ENCODE measurements around the gene USP7. TPM values are rescaled to one million over a fixed set of nuclear protein-coding genes. Genes with fewer than 3 reads are reported as not detected.

Gene USP7
- polyA plus RNA-seq, 4 donors, result 103 to 143 (median 122) TPM

DNA sequence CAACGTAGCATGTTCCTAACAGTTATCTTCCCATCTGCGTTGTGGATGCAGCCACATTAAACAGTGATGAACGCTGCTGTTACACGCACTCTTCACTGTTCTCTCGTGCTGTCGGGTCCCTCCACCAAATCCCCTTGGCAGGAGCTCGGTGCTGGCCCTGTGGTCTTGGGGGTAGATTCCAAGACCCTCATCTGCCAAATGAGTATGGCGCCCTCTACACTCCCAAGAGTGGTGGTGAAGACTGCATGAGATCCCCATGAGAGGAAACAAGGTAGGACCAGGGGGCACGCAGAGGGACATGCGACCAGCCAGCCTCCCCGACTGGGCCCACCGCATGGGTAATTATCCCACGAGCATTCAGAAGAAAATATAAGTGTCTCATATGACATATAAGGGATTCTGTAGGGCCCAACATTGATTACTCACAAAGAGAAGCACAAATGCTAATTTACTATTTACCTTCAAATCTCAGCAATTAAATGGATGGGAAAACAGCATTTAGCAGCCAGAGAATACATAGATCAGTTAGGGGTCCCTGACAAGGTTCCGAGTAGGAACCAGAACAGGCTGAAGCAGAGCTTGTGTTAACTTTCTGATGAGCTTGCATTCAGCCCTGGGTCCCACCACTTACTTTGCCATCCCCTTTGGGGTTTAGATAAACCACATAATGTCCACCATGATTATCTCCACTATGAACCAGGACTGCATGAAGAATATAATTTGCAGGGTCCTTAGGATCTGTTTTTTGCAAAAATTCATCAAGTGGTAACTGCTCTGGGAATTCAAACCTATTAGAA is 57.7 kb downstream of the USP7 start:
- no peak for DNase-seq (ENCODE audit: low read depth in 4 of 4, low spot score in 2 of 4)

- no peak for DNase-seq (ENCODE audit: low read depth in 4 of 4, low spot score in 2 of 4)
Observed at GRCh38 chr16:8905168-8905762, 58.4 kb downstream of the USP7 start.

- DNase-seq (ENCODE audit: low read depth in 4 of 4, low spot score in 2 of 4), result no peak
Observed at GRCh38 chr16:8904018-8904430, 59.7 kb downstream of the USP7 start.

DNA sequence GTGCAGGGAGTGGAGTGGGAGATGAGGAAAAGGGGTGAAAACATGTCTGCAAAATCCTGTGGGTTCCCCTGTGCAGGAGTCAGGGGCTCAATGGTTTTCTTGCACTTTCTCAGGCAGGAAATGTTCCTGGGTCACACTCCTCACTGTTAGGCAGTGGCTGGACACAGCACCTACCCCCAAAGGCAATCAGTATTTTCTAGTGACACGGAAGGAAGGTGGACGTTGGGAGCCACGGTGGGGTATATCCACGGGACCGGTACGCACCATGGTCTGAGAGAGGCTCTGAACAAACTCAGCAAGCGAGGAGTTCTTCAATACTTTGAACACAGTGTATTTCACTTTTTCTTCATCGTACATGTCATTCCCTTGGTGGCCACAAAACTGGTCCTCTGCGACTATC is 60.7 kb downstream of the USP7 start:
- no peak for DNase-seq (ENCODE audit: low read depth in 4 of 4, low spot score in 2 of 4)

DNA sequence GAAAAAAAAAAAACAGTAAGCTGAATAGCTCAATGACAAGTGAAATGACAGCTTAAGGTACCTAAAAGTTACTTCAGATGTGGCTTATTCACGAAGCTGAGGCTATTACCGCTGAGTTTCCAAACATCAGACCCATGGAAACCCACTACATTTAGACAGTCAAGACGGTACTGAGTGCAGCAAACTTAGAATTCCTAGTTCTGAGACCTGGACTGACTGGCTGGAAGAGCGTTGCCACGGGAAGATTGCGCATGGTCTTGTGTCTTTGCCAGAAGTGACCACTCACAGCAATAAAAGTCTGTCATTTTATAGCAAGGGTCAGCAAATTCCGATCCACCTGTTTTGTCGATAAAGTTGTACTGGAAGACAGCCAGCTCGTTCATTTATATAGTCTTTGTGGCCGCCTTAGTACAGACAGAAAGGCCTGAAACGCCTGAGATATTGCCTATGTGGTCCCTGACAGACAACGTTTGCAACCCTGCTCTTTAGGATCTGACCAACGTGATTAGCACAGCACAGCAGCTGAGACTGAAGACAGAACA is 62.3 kb downstream of the USP7 start:
- DNase-seq (ENCODE audit: low read depth in 4 of 4, low spot score in 2 of 4), result no peak

GRCh38 chr16:8900343-8900742 is 63.4 kb downstream of the USP7 start:
- DNase-seq (ENCODE audit: low read depth in 4 of 4, low spot score in 2 of 4), result no peak

GRCh38 chr16:8899709-8900317 is 63.9 kb downstream of the USP7 start:
- DNase-seq (ENCODE audit: low read depth in 4 of 4, low spot score in 2 of 4), result no peak

- no peak for DNase-seq (ENCODE audit: low read depth in 4 of 4, low spot score in 2 of 4)
Observed at GRCh38 chr16:8898660-8899318, 64.9 kb downstream of the USP7 start.

DNA sequence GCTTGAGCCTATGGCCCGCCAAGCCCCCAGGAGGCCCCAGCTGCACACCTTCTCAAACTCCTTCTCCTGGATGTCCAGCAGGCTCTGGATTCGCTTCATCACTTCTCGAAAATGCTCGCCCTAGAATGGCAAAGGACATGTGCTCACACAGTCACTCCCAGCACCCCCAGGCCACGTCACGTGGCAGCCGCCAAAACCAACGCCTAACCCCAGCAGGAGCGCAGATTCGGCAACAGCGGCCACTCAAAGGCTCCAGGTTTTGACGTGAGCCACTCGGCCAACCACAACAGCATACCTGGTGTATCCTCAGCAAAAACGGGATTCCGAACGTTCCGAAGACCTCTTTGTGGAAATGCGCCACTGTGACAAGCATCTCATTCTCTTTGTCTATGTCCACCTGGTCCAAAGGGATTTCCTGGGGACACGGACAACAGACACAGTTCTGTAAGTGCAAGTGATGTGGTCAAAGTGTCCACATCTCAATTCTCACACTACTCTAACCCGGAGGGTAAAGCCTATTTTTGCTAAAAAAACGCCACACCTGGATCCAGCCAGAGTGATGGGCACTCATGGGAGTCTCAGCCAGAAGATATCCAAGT is 68.9 kb downstream of the USP7 start:
- DNase-seq (ENCODE audit: low read depth in 4 of 4, low spot score in 2 of 4), result no peak

- DNase-seq (ENCODE audit: low read depth in 4 of 4, low spot score in 2 of 4), result no peak
Observed at GRCh38 chr16:8893976-8894690, 69.6 kb downstream of the USP7 start.

- DNase-seq (ENCODE audit: low read depth in 4 of 4, low spot score in 2 of 4), result no peak
Observed at GRCh38 chr16:8893426-8893825, 70.3 kb downstream of the USP7 start.

- DNase-seq (ENCODE audit: low read depth in 4 of 4, low spot score in 2 of 4), result no peak
Observed at GRCh38 chr16:8892101-8892575, 71.6 kb downstream of the USP7 start.

DNA sequence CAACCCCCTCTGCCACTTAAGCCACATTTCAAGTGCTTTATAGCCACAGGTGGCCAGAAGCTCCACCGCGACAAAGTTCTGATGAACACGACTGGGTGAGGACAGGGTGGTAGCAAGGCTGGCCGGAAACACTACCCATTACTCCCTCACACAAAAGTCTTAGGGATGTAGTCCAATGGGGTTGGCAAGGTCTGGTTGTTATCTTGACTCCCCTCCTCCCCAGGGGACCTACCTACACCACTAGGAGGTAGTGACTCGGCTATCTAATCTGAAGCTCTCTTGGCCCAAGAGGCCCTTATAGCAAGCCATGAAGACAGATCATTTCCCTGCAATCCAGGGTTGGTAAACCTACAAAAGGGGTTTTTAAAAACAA is 73.2 kb downstream of the USP7 start:
- no peak for DNase-seq (ENCODE audit: low read depth in 4 of 4, low spot score in 2 of 4)

- no peak for DNase-seq (ENCODE audit: low read depth in 4 of 4, low spot score in 2 of 4)
Observed at GRCh38 chr16:8889893-8890548, 73.7 kb downstream of the USP7 start.

DNA sequence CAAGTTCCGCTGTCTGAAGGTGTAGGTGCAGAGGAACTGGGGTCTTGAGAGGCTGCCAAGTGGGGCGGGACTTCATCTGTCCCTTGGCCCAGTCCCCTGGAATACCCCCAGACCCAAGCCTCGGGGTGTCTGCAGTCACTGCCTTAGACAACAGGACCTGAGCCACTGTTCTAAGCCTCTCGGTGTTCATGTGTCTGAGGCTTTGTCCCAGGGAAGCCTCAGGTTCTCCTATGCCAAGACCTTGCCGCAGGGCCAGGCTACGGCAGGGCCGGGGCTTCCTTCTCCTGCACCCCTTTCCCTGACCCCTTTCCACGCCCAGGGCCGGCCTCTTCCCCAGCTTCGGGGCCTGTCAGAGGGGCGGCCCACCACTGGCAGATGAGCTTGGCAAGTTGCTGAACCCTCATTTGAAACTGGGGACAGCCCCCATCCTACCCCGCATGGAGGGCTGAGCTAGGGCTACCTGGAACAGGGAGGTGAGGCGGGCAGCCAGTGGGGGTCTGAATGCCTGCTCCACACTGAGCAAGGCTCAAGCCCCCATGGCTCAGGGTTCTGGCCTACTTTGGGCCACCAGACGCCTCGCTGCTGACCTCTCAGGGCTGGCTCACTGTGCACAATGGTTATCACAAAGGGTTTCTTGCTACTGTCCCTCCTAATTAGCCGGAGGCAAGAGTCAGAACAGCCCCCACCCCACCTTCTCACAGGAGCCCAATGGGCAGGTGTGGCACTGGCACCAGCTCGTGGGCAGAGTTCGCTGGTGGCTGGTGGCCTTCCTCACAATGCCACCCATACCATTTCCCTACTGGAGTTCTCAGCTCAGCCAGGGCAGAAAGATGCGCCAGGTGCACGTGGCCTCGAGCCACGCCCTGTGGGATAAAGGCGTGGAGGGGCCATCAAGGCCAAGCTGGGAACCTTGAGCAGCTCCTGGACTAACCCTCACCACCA is 74.5 kb downstream of the USP7 start:
- DNase-seq (ENCODE audit: low read depth in 4 of 4, low spot score in 2 of 4), result no peak

DNA sequence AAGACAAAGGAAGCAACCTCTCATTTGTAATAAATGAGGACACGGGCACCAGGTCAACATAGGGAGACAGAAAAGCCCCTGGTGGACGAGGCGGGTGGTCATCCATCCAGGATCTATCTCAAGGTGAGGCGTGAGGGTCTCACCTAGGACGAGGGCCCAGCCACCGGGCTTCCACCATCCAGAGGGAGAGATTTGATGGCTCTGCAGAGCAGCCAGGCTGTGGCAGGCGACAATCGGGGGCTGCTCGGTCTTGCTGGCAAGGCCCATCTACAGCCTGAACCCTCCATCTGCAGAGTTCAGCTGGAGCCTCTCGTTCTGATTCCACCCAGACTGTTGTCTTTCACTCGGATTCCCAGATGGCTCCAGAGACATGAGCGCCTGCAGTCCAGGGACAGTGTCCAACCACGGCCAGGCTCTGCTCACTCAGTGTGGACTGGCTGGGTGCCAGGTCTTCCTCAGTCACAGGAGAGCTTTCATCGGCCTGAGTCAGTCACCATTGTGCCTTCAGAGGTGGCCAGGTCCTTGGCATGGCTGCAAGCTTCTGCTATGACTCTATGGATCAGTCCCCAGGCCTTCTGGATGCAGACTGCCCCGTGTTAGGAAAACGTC is 75.7 kb downstream of the USP7 start:
- no peak for DNase-seq (ENCODE audit: low read depth in 4 of 4, low spot score in 2 of 4)

- DNase-seq (ENCODE audit: low read depth in 4 of 4, low spot score in 2 of 4), result no peak
Observed at GRCh38 chr16:8887431-8887765, 76.3 kb downstream of the USP7 start.

All from left renal cortex interstitium (tissue), 4 donors.